Transverse colon (tissue), 4 donors: ENCODE results near the gene STK10.
A peak's percentile ranks its signal among the peaks of the same experiment; 100 is the strongest.

Experiments
- CTCF ChIP-seq, 5 experiments: fragments of 200-600 bp in 3 of 5; fragments of 450-650 bp in 2 of 5; sonication (generic) in 3 of 5; IDR thresholded peaks; 1 replicate in 2 of 5; 2 replicates in 3 of 5; pipeline ENCODE4 v1.5.1; 2016 to 2017; ENCODE audit warnings: antibody characterized with exemption in 5 of 5, inconsistent platforms in 3 of 5, mild to moderate bottlenecking in 2 of 5, moderate library complexity in 1 of 5
- EP300 ChIP-seq: sonication (generic); formaldehyde crosslinking; IDR thresholded peaks from one replicate; pipeline ENCODE4 v1.6.1; 2017; ENCODE audit warnings: antibody characterized with exemption, low read depth
- POLR2A ChIP-seq: fragments of 450-650 bp; IDR thresholded peaks from one replicate; pipeline ENCODE4 v1.6.1; 2016; ENCODE audit warnings: antibody characterized with exemption, mild to moderate bottlenecking, moderate library complexity
- POLR2AphosphoS5 ChIP-seq, 3 donors: sonication (generic); formaldehyde crosslinking; IDR thresholded peaks; one replicate each; pipeline ENCODE4 v1.6.1; 2016; ENCODE audit warnings: antibody characterized with exemption in 3 of 3

GRCh38 chr5:172188033-172188892, at the start of gene STK10:
- TF ChIP-seq CTCF (IDR thresholded peaks at IDR 0.05) (peak; percentile 82 to 92 (median 89)), POLR2AphosphoS5 (IDR thresholded peaks at IDR 0.05) (peak; percentile 60 to 80 (median 76)), POLR2A (peak; percentile 80), EP300 (no peak)
